Measurements from ENCODE around the gene C19orf25.

Gene C19orf25

GRCh38 chr19:1495051-1495798, 16.2 kb upstream of the C19orf25 start:
- no peak for ATAC-seq
- no peak for TF ChIP-seq ZNF70 (CRISPR knock-in tag; IDR thresholded peaks at IDR 0.05)
- TF ChIP-seq ZNF565 (CRISPR knock-in tag; conservative IDR thresholded peaks at IDR 0.05; ENCODE audit: low read depth): no peak
- TF ChIP-seq ZFP30 (CRISPR knock-in tag; IDR thresholded peaks at IDR 0.05): no peak
- no peak for TF ChIP-seq PPARA (CRISPR knock-in tag; IDR thresholded peaks at IDR 0.05; ENCODE audit: borderline replicate concordance)
- TF ChIP-seq CSRNP3 (CRISPR knock-in tag; IDR thresholded peaks at IDR 0.05): no peak
- no peak for TF ChIP-seq TCF4 (CRISPR knock-in tag; IDR thresholded peaks at IDR 0.05; ENCODE audit: borderline replicate concordance)
- TF ChIP-seq, protein P1, sequence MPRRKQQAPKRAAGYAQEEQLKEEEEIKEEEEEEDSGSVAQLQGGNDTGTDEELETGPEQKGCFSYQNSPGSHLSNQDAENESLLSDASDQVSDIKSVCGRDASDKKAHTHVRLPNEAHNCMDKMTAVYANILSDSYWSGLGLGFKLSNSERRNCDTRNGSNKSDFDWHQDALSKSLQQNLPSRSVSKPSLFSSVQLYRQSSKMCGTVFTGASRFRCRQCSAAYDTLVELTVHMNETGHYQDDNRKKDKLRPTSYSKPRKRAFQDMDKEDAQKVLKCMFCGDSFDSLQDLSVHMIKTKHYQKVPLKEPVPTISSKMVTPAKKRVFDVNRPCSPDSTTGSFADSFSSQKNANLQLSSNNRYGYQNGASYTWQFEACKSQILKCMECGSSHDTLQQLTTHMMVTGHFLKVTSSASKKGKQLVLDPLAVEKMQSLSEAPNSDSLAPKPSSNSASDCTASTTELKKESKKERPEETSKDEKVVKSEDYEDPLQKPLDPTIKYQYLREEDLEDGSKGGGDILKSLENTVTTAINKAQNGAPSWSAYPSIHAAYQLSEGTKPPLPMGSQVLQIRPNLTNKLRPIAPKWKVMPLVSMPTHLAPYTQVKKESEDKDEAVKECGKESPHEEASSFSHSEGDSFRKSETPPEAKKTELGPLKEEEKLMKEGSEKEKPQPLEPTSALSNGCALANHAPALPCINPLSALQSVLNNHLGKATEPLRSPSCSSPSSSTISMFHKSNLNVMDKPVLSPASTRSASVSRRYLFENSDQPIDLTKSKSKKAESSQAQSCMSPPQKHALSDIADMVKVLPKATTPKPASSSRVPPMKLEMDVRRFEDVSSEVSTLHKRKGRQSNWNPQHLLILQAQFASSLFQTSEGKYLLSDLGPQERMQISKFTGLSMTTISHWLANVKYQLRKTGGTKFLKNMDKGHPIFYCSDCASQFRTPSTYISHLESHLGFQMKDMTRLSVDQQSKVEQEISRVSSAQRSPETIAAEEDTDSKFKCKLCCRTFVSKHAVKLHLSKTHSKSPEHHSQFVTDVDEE (CRISPR knock-in tag; IDR thresholded peaks at IDR 0.05): no peak
- TF ChIP-seq SNAI2 (CRISPR knock-in tag; IDR thresholded peaks at IDR 0.05): no peak
- no peak for TF ChIP-seq ZFP3 (CRISPR knock-in tag; IDR thresholded peaks at IDR 0.05)
- no peak for TF ChIP-seq GLIS3 (CRISPR knock-in tag; IDR thresholded peaks at IDR 0.05)

DNA sequence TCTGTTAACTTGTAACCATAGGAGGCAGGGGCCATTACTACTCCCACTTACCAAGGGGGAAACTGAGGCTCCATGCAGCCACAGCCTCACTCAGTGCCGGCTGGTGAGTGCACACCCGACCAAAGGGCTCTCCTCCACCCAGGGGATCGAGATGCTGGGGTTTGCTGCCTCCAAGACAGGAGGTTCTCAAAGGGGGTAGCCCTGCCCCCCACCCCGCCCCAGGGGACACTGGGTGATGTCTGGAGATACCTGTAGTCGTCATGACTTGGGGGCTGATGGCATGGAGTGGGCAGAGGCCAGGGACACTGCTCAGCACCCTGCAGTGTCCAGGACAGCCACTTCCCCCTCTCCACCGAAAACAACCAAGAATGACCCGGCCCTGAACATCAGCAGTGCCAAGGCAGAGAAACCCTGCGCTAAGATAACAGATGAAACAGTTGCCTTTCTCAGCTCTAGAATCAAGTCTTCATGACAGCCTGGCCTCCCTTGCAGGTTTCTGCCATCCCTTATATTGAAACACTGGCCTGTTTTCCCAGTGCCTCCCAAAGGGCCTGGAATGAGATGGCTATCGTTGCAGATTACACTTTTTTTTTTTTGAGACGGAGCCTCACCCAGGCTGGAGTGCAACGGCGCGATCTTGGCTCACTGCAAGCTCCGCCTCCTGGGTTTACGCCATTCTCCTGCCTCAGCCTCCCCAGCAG, 15.2 kb upstream of the C19orf25 start:
- ATAC-seq: no peak
- TF ChIP-seq RARB (CRISPR knock-in tag; IDR thresholded peaks at IDR 0.05): no peak
- no peak for TF ChIP-seq TOX (CRISPR knock-in tag; IDR thresholded peaks at IDR 0.05; ENCODE audit: borderline replicate concordance)
- TF ChIP-seq, protein P1 (CRISPR knock-in tag; IDR thresholded peaks at IDR 0.05): no peak
- TF ChIP-seq ZNF565 (CRISPR knock-in tag; conservative IDR thresholded peaks at IDR 0.05; ENCODE audit: low read depth): no peak
- no peak for TF ChIP-seq SNAI2 (CRISPR knock-in tag; IDR thresholded peaks at IDR 0.05)
- TF ChIP-seq ARNTL (CRISPR knock-in tag; IDR thresholded peaks at IDR 0.05; ENCODE audit: borderline replicate concordance, low read depth): no peak
- no peak for TF ChIP-seq ZC3H10 (CRISPR knock-in tag; IDR thresholded peaks at IDR 0.05)
- no peak for TF ChIP-seq ISL1 (CRISPR knock-in tag; IDR thresholded peaks at IDR 0.05)
- no peak for TF ChIP-seq ZNF70 (CRISPR knock-in tag; IDR thresholded peaks at IDR 0.05)
- TF ChIP-seq, protein P2, sequence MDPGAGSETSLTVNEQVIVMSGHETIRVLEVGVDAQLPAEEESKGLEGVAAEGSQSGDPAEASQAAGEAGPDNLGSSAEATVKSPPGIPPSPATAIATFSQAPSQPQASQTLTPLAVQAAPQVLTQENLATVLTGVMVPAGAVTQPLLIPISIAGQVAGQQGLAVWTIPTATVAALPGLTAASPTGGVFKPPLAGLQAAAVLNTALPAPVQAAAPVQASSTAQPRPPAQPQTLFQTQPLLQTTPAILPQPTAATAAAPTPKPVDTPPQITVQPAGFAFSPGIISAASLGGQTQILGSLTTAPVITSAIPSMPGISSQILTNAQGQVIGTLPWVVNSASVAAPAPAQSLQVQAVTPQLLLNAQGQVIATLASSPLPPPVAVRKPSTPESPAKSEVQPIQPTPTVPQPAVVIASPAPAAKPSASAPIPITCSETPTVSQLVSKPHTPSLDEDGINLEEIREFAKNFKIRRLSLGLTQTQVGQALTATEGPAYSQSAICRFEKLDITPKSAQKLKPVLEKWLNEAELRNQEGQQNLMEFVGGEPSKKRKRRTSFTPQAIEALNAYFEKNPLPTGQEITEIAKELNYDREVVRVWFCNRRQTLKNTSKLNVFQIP (CRISPR knock-in tag; IDR thresholded peaks at IDR 0.05; ENCODE audit: borderline replicate concordance, low read depth): no peak
- TF ChIP-seq ZNF8 (CRISPR knock-in tag; IDR thresholded peaks at IDR 0.05): no peak
- TF ChIP-seq TCF4 (CRISPR knock-in tag; IDR thresholded peaks at IDR 0.05; ENCODE audit: borderline replicate concordance): no peak
- no peak for TF ChIP-seq ZFP3 (CRISPR knock-in tag; IDR thresholded peaks at IDR 0.05)

- no peak for ATAC-seq
- no peak for TF ChIP-seq OSR1 (CRISPR knock-in tag; IDR thresholded peaks at IDR 0.05)
- TF ChIP-seq PATZ1 (CRISPR knock-in tag; IDR thresholded peaks at IDR 0.05; ENCODE audit: borderline replicate concordance): no peak
- TF ChIP-seq ZNF70 (CRISPR knock-in tag; IDR thresholded peaks at IDR 0.05): no peak
- TF ChIP-seq TOX (CRISPR knock-in tag; IDR thresholded peaks at IDR 0.05; ENCODE audit: borderline replicate concordance): no peak
- no peak for TF ChIP-seq CSRNP3 (CRISPR knock-in tag; IDR thresholded peaks at IDR 0.05)
- no peak for TF ChIP-seq ZFP3 (CRISPR knock-in tag; IDR thresholded peaks at IDR 0.05)
- TF ChIP-seq ARNTL (CRISPR knock-in tag; IDR thresholded peaks at IDR 0.05; ENCODE audit: borderline replicate concordance, low read depth): no peak
- no peak for TF ChIP-seq RARB (CRISPR knock-in tag; IDR thresholded peaks at IDR 0.05)
- TF ChIP-seq ZC3H10 (CRISPR knock-in tag; IDR thresholded peaks at IDR 0.05): no peak
Measured at GRCh38 chr19:1492474-1493006, 13.5 kb upstream of the C19orf25 start.

Data from SK-N-SH treated with all-trans-retinoic acid at 6 μM for 48 hours (cell line).